Breast epithelium (tissue), 3 donors: ENCODE measurements around the gene MYO1H.

ENCODE experiments used
- POLR2A ChIP-seq: fragments of 450-650 bp; IDR thresholded peaks from one replicate; pipeline ENCODE4 v1.6.1; 2016; ENCODE audit warnings: antibody characterized with exemption, mild to moderate bottlenecking, moderate library complexity
- TF ChIP-seq, protein P1 (sequence below), 3 donors: fragments of 450-650 bp; IDR thresholded peaks; one replicate each; pipeline ENCODE4 v1.5.1; 2016 to 2017; ENCODE audit warnings: antibody characterized with exemption in 3 of 3, mild to moderate bottlenecking in 3 of 3, moderate library complexity in 3 of 3

DNA sequence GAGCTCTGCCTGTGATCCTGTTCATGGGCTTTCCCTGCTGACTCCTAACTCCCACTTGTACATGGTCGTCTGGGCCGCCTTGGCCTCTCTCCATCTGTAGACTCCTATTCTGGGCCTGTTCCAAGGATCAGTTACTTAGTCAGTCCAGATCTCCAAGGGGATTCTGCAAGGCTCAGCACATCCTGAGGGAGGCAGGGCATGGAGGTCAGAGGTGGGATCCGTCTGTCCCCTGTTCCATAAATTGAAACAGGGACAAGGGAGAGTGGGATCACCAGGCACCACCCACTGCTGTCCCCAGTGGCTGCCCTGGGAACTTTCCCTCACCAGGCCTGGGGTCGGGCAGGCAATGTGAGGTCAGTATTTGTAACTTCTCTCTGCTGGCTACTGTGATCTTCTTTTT is 85.9 kb downstream of the MYO1H start:
- no peak for TF ChIP-seq POLR2A
- TF ChIP-seq, protein P1, sequence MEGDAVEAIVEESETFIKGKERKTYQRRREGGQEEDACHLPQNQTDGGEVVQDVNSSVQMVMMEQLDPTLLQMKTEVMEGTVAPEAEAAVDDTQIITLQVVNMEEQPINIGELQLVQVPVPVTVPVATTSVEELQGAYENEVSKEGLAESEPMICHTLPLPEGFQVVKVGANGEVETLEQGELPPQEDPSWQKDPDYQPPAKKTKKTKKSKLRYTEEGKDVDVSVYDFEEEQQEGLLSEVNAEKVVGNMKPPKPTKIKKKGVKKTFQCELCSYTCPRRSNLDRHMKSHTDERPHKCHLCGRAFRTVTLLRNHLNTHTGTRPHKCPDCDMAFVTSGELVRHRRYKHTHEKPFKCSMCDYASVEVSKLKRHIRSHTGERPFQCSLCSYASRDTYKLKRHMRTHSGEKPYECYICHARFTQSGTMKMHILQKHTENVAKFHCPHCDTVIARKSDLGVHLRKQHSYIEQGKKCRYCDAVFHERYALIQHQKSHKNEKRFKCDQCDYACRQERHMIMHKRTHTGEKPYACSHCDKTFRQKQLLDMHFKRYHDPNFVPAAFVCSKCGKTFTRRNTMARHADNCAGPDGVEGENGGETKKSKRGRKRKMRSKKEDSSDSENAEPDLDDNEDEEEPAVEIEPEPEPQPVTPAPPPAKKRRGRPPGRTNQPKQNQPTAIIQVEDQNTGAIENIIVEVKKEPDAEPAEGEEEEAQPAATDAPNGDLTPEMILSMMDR (IDR thresholded peaks at IDR 0.05) = no peak
